GM18526 (cell line): ENCODE measurements around the gene TMEM11.

Source experiments
- POLR2A ChIP-seq: IDR thresholded peaks from 3 replicates; pipeline ENCODE4 v1.6.1; 2011; ENCODE audit not compliant: insufficient read length; ENCODE audit errors: extremely low read depth

TMEM11 gene

GRCh38 chr17:21214015-21214776 is at the start of gene TMEM11:
Gene TMEM11 (minus strand): TSS chr17:21214161. CDS start chr17:21214152, 9 bp downstream.
- TF ChIP-seq POLR2A, result peak; percentile 85

- no peak for TF ChIP-seq POLR2A
Observed at GRCh38 chr17:21263376-21263775, 49.4 kb upstream of the TMEM11 start.

GRCh38 chr17:21262259-21262993 is 48.5 kb upstream of the TMEM11 start:
- no peak for TF ChIP-seq POLR2A

GRCh38 chr17:21258593-21258992 is 44.6 kb upstream of the TMEM11 start:
- TF ChIP-seq POLR2A, result no peak

GRCh38 chr17:21253646-21254441 is 39.9 kb upstream of the TMEM11 start:
- no peak for TF ChIP-seq POLR2A

GRCh38 chr17:21252796-21253645 is 39.1 kb upstream of the TMEM11 start, which contains the start of gene NATD1:
Gene NATD1 (minus strand): TSS chr17:21253410. CDS start chr17:21253264, 146 bp downstream.
- peak; percentile 35 for TF ChIP-seq POLR2A

GRCh38 chr17:21252289-21252795 is 38.4 kb upstream of the TMEM11 start:
- TF ChIP-seq POLR2A, result no peak

- no peak for TF ChIP-seq POLR2A
Observed at GRCh38 chr17:21251337-21252010, 37.5 kb upstream of the TMEM11 start.

- no peak for TF ChIP-seq POLR2A
Observed at GRCh38 chr17:21250854-21251253, 36.9 kb upstream of the TMEM11 start.

- no peak for TF ChIP-seq POLR2A
Observed at GRCh38 chr17:21249920-21250703, 36.2 kb upstream of the TMEM11 start.

GRCh38 chr17:21249086-21249795 is 35.3 kb upstream of the TMEM11 start:
- TF ChIP-seq POLR2A, result no peak

GRCh38 chr17:21248500-21248899 is 34.5 kb upstream of the TMEM11 start:
- no peak for TF ChIP-seq POLR2A

- no peak for TF ChIP-seq POLR2A
Observed at GRCh38 chr17:21247552-21248258, 33.7 kb upstream of the TMEM11 start.
